Left lung (tissue), 10 donors: Measurements from ENCODE around the gene PTDSS2. TPM values are rescaled to one million over a fixed set of nuclear protein-coding genes. Genes with fewer than 3 reads are reported as not detected.

Experiments used
- ATAC-seq: fragments of 200-7000 bp; cut with Tn5 transposase; one replicate; pipeline ENCODE4 v1.9.1; 2020; ENCODE audit warnings: moderate library complexity
- DNase-seq, 4 donors: peaks; one replicate each; pipeline ENCODE4 v3.0.0-alpha.2; 2013 to 2020
- H3K27ac ChIP-seq, 2 donors: fragments of 200-600 bp; sonication (generic) in 1 of 2; one replicate each; pipeline versions ENCODE4 v1.5.0 to v1.8.0; 2020 to 2021
- H3K27me3 ChIP-seq, 2 donors: fragments of 200-600 bp; sonication (generic) in 1 of 2; one replicate each; pipeline versions ENCODE4 v1.5.0 to v1.8.0; 2020 to 2021
- H3K36me3 ChIP-seq, 2 donors: fragments of 200-600 bp; sonication (generic) in 1 of 2; one replicate each; pipeline versions ENCODE4 v1.5.0 to v1.8.0; 2020 to 2021
- H3K4me1 ChIP-seq, 2 donors: fragments of 200-600 bp; one replicate each; pipeline ENCODE4 v1.8.0; 2021
- H3K4me3 ChIP-seq, 2 donors: fragments of 200-600 bp; sonication (generic) in 1 of 2; one replicate each; pipeline versions ENCODE4 v1.5.0 to v1.8.0; 2020 to 2021; ENCODE audit warnings: mild to moderate bottlenecking in 1 of 2
- H3K9me3 ChIP-seq, 2 donors: fragments of 200-600 bp; sonication (generic) in 1 of 2; one replicate each; pipeline versions ENCODE4 v1.5.0 to v1.8.0; 2020 to 2021
- CTCF ChIP-seq, 2 donors: fragments of 200-600 bp; sonication (generic) in 1 of 2; IDR thresholded peaks; one replicate each; pipeline versions ENCODE4 v1.5.0 to v1.8.0; 2021; ENCODE audit warnings: antibody characterized with exemption in 2 of 2
- intact Hi-C, 2 donors: fragments of 100-400 bp; cut with DNase I; formaldehyde crosslinking; loops; one replicate each; pipeline versions ENCODE4 v1.11.2 to v1.14.2; 2022
- polyA plus RNA-seq, 6 donors: library from polyadenylated mRNA; unstranded; fragments of 120-200 nt; gene quantifications; one replicate each; pipeline ENCODE4 v1.2.1, GENCODE V29; 2013; ENCODE audit not compliant: insufficient read length in 6 of 6
- total RNA-seq, 2 donors: library from RNA; stranded (reverse); fragmentation: NEBNext Ultra II Directional; extraction: Animal tissue kit (Norgen Biotek cat#: 25700); gene quantifications; one replicate each; pipeline ENCODE4 v1.2.1, GENCODE V29; 2021
- donor health status: DM: no; HTN: yes; CAD: no.
- donor health status: DM: no; HTN: no; CAD: no.

PTDSS2 gene
- total and polyA plus RNA-seq, 8 donors = 21.5 to 30.3 (median 25.7) TPM

- ATAC-seq = no peak
- Histone ChIP-seq H3K27me3 (no peaks in the 10 kb centered on the region), H3K9me3 (no peaks in the 10 kb centered on the region), H3K4me1 (no peaks in the 10 kb centered on the region), H3K4me3 (no peak overlapping the region), H3K27ac (no peak overlapping the region), H3K36me3 (peaks cover 0 to 22% of the 10 kb centered on the region in 2 donors)
- no peak for TF ChIP-seq CTCF (IDR thresholded peaks at IDR 0.05)
- intact Hi-C loops = no loop called here
- DNase-seq = no peak
Observed at GRCh38 chr11:484616-485015, 34.5 kb downstream of the PTDSS2 start.

GRCh38 chr11:486189-486588, 36.1 kb downstream of the PTDSS2 start:
- intact Hi-C loops = no loop called here

GRCh38 chr11:487571-488021, 37.5 kb downstream of the PTDSS2 start:
- no peaks in the 10 kb centered on the region for H3K9me3 ChIP-seq
- intact Hi-C loops = no loop called here
- TF ChIP-seq CTCF (IDR thresholded peaks at IDR 0.05) = no peak
- H3K27ac ChIP-seq = no peak overlapping the region
- no peak overlapping the region for H3K4me3 ChIP-seq
- H3K36me3 ChIP-seq = peaks cover 0 to 45% of the 10 kb centered on the region in 2 donors
- H3K27me3 ChIP-seq = no peaks in the 10 kb centered on the region
- no peak for ATAC-seq
- H3K4me1 ChIP-seq = no peaks in the 10 kb centered on the region
- no peak for DNase-seq

More at GRCh38 chr11:486189-486588, 36.1 kb downstream of the PTDSS2 start:
- Histone ChIP-seq H3K4me3 (no peak overlapping the region), H3K27ac (no peak overlapping the region), H3K4me1 (no peaks in the 10 kb centered on the region), H3K27me3 (no peaks in the 10 kb centered on the region), H3K9me3 (no peaks in the 10 kb centered on the region), H3K36me3 (peaks cover 0 to 37% of the 10 kb centered on the region in 2 donors)
- ATAC-seq (no peak), DNase-seq (peak in 1 of 4 donors; percentile 54)
- no peak for TF ChIP-seq CTCF (IDR thresholded peaks at IDR 0.05)

GRCh38 chr11:488062-488461, 38.0 kb downstream of the PTDSS2 start:
- H3K4me1 ChIP-seq = no peaks in the 10 kb centered on the region
- DNase-seq (peak in 1 of 4 donors; percentile 70), ATAC-seq (no peak)
- no peak overlapping the region for H3K4me3 ChIP-seq
- intact Hi-C loops = no loop called here
- peaks cover 0 to 50% of the 10 kb centered on the region in 2 donors for H3K36me3 ChIP-seq
- no peaks in the 10 kb centered on the region for H3K9me3 ChIP-seq
- no peak overlapping the region for H3K27ac ChIP-seq
- H3K27me3 ChIP-seq = no peaks in the 10 kb centered on the region
- TF ChIP-seq CTCF (IDR thresholded peaks at IDR 0.05) = no peak

- Histone ChIP-seq H3K4me3 (no peak overlapping the region), H3K27me3 (no peaks in the 10 kb centered on the region), H3K36me3 (peaks cover 0 to 55% of the 10 kb centered on the region in 2 donors), H3K9me3 (no peaks in the 10 kb centered on the region), H3K4me1 (no peaks in the 10 kb centered on the region), H3K27ac (no peak overlapping the region)
- intact Hi-C loops = no loop called here
- no peak for ATAC-seq
- TF ChIP-seq CTCF (IDR thresholded peaks at IDR 0.05) = no peak
- DNase-seq = peak in 1 of 4 donors; percentile 79
Observed at GRCh38 chr11:488579-488978, 38.5 kb downstream of the PTDSS2 start.
